Prostate gland (tissue), 2 donors: Measurements from ENCODE around the gene MKNK2. TPM values are rescaled to one million over a fixed set of nuclear protein-coding genes. Genes with fewer than 3 reads are reported as not detected.

Experiments used
- small RNA-seq, 2 donors: library from RNA; depleted of rRNA; stranded (forward); fragments of <200 nt; gene quantifications; one replicate each; pipeline ENCODE3, GENCODE V24; 2016
- total RNA-seq, 2 donors: library from RNA; depleted of rRNA; stranded (reverse); fragments of >200 nt; gene quantifications; one replicate each; pipeline ENCODE4 v1.1.0, GENCODE V29; 2016

MKNK2 gene
- total RNA-seq, 2 donors from 2014 or later, result 141 to 189 TPM

Small RNAs within 50 kb of the gene (small RNA-seq; reads per million reads assigned to genes)
- gene AC007136.1, result 0 reads per million in 2 donors

Other genes with a start within 250 kb of the MKNK2 start
- gene ATP8B3, start 239.0 kb downstream of the MKNK2 start, total RNA-seq, result 1 to 10 TPM in 1 of 2 donors, under 1 TPM in 1; 0.18 to 4.7 TPM
- 10 to 100 TPM; 29.8 to 59.1 TPM for gene REXO1, start 202.8 kb downstream of the MKNK2 start, total RNA-seq
- gene KLF16, start 187.7 kb downstream of the MKNK2 start, total RNA-seq, result 10 to 100 TPM in 1 of 2 donors, 1 to 10 TPM in 1; 8.4 to 22.8 TPM
- gene ABHD17A, start 165.7 kb downstream of the MKNK2 start, total RNA-seq, result 100 to 1,000 TPM; 131 to 146 TPM
- 10 to 100 TPM; 17.3 to 25.1 TPM for gene ADAT3, start 145.8 kb downstream of the MKNK2 start, total RNA-seq
- 100 to 1,000 TPM; 161 to 248 TPM for gene SCAMP4, start 145.8 kb downstream of the MKNK2 start, total RNA-seq
- 100 to 1,000 TPM in 1 of 2 donors, 10 to 100 TPM in 1; 56.5 to 107 TPM for gene CSNK1G2, start 110.1 kb downstream of the MKNK2 start, total RNA-seq
- gene BTBD2, start 35.5 kb downstream of the MKNK2 start, total RNA-seq, result 100 to 1,000 TPM; 116 to 136 TPM
- gene MOB3A, start 45.1 kb upstream of the MKNK2 start, total RNA-seq, result 10 to 100 TPM; 40.1 to 43.5 TPM
- 10 to 100 TPM; 11.8 to 50.2 TPM for gene IZUMO4, start 45.7 kb upstream of the MKNK2 start, total RNA-seq
- gene AP3D1, start 100.3 kb upstream of the MKNK2 start, total RNA-seq, result 100 to 1,000 TPM; 115 to 178 TPM
- 10 to 100 TPM; 11.2 to 75.0 TPM for gene DOT1L, start 112.7 kb upstream of the MKNK2 start, total RNA-seq
- gene PLEKHJ1, start 185.1 kb upstream of the MKNK2 start, total RNA-seq, result 10 to 100 TPM; 59.4 to 91.7 TPM
- gene SF3A2, start 185.6 kb upstream of the MKNK2 start, total RNA-seq, result 100 to 1,000 TPM in 1 of 2 donors, 10 to 100 TPM in 1; 31.9 to 113 TPM
- 100 to 1,000 TPM in 1 of 2 donors, under 1 TPM in 1; 0.46 to 160 TPM for gene AMH, start 198.1 kb upstream of the MKNK2 start, total RNA-seq
- under 1 TPM in 1 of 2 donors, not detected in 1; 0.96 TPM for gene JSRP1, start 205.2 kb upstream of the MKNK2 start, total RNA-seq
- under 1 TPM; 0.27 to 0.80 TPM for gene PEAK3, start 230.9 kb upstream of the MKNK2 start, total RNA-seq